CD4-positive, alpha-beta T cell (primary cell): ENCODE data around the gene PDSS2. TPM values are rescaled to one million over a fixed set of nuclear protein-coding genes. Genes with fewer than 3 reads are reported as not detected.
A peak's percentile ranks its signal among the peaks of the same experiment; 100 is the strongest.

Experiments used
- ATAC-seq: fragments of 200-7000 bp; cut with Tn5 transposase; one replicate; pipeline ENCODE4 v1.10.0; 2022; ENCODE audit warnings: mild to moderate bottlenecking; ENCODE audit not compliant: poor library complexity
- CTCF ChIA-PET: fragments of 350-600 bp; sonication (Branson Sonifier 250); formaldehyde crosslinking; loops from one replicate; lab custom pipeline; 2021; ENCODE audit warnings: antibody characterized with exemption, inconsistent platforms; lab: Charles Lee
- POLR2A ChIA-PET: fragments of 350-600 bp; sonication (Branson Sonifier 250); formaldehyde crosslinking; loops from one replicate; lab custom pipeline; 2021; ENCODE audit warnings: antibody characterized with exemption, inconsistent platforms; lab: Charles Lee
- DNase-seq, 14 experiments: peaks; one replicate each; pipeline ENCODE4 v3.0.0-alpha.2; 2013 to 2020; ENCODE audit warnings: mixed read lengths in 2 of 14
- H3K27ac ChIP-seq, 2 donors: one replicate each; pipeline versions ENCODE4 v1.5.1 to v1.7.0; 2013; ENCODE audit warnings: low read length in 2 of 2, low read depth in 1 of 2, mild to moderate bottlenecking in 1 of 2
- H3K27me3 ChIP-seq, 2 experiments: 1 replicate in 1 of 2; 2 replicates in 1 of 2; pipeline versions ENCODE4 v1.6.1 to v1.7.0; 2013; ENCODE audit warnings: low read length in 2 of 2, control low read depth in 1 of 2, mild to moderate bottlenecking in 1 of 2, moderate library complexity in 1 of 2; ENCODE audit not compliant: insufficient read depth in 2 of 2, control insufficient read depth in 1 of 2
- H3K36me3 ChIP-seq: one replicate; pipeline ENCODE4 v1.6.1; 2013; ENCODE audit warnings: low read length, control low read depth; ENCODE audit not compliant: insufficient read depth
- H3K4me1 ChIP-seq: one replicate; pipeline ENCODE4 v1.6.1; 2013; ENCODE audit warnings: low read length, control low read depth; ENCODE audit not compliant: insufficient read depth
- H3K4me3 ChIP-seq: one replicate; pipeline ENCODE4 v1.5.1; 2013; ENCODE audit warnings: mild to moderate bottlenecking, low read length, moderate library complexity
- H3K9me3 ChIP-seq, 2 experiments: 1 replicate in 1 of 2; 2 replicates in 1 of 2; pipeline versions ENCODE4 v1.6.1 to v1.7.0; 2013; ENCODE audit warnings: low read length in 2 of 2, mild to moderate bottlenecking in 2 of 2, control low read depth in 1 of 2, moderate library complexity in 1 of 2; ENCODE audit not compliant: control insufficient read depth in 1 of 2, insufficient read depth in 1 of 2
- H3K27ac Mint-ChIP-seq: one replicate; pipeline ENCODE4 v1.8.0; 2020; ENCODE audit warnings: mixed read lengths
- H3K27me3 Mint-ChIP-seq: one replicate; pipeline ENCODE4 v1.8.0; 2021; ENCODE audit warnings: mixed read lengths
- H3K36me3 Mint-ChIP-seq: one replicate; pipeline ENCODE4 v1.8.0; 2021; ENCODE audit warnings: low read depth, mixed read lengths
- H3K4me1 Mint-ChIP-seq: one replicate; pipeline ENCODE4 v1.8.0; 2021; ENCODE audit warnings: low read depth, mixed read lengths
- H3K4me3 Mint-ChIP-seq: one replicate; pipeline ENCODE4 v1.8.0; 2020; ENCODE audit warnings: mild to moderate bottlenecking, mixed read lengths
- H3K9me3 Mint-ChIP-seq: one replicate; pipeline ENCODE4 v1.8.0; 2020; ENCODE audit warnings: mixed read lengths
- intact Hi-C, 2 experiments: fragments of 100-400 bp; cut with DNase I in 1 of 2; cut with micrococcal nuclease in 1 of 2; formaldehyde crosslinking; loops; one replicate each; pipeline versions ENCODE4 v1.15.1 to v1.9.0; 2023 to 2025; cut with DNase I, micrococcal nuclease
- total RNA-seq, 174 experiments: library from RNA in 2 of 174; stranded (reverse) in 2 of 174; gene quantifications; one replicate each; pipeline ENCODE4 v1.2.3 and lab custom pipeline; 2021 to 2026
- TF ChIP-seq, protein P1 (sequence below): fragments of 200-600 bp; IDR thresholded peaks from one replicate; pipeline ENCODE4 v1.8.0; 2022; ENCODE audit warnings: antibody characterized with exemption, mild to moderate bottlenecking

The PDSS2 gene
- total RNA-seq, 2 experiments from 2014 or later, result 5.8 to 6.6 TPM

DNA sequence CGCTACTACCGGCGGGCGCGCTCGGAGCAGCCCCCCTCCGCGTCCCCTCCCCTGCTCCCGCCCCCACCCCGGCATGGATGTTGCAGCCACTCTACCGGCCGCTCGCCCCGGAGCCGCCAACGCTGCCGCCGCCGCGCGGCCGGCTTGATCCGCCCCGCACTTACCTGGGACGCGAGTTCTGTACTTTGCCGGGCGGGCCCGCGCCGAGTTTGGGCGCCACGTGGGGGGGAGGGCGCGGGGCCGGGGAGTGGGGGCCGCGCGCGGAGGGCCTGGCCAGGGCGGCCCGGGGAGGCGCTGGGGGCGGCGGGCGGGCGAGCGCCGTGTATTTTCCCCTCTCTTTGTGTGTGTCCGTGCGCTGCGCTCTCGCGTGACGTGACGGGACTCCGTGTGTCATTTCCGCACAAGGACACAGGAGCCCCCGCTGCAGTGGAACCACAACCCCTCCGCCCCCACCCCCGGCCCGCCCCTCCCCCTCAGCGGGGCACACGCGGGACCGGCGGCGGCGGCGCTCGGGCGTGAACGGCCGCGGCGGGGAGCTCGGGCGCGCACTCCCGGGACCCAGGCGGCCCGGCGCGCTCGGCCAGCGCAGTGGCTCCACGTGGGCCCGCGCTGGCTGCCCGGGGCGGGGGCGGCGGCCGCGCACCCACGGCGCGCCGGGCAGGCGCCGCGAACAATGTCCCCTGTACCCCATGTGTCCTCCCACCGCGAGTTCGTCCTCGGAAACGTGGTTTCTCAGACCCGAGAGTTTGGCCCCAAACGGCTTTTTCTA is 344.3 kb downstream of the PDSS2 start, which contains the start of gene BEND3:
TSS of gene BEND3 (minus strand) at position 590 of the 769 bp plus-strand sequence. CDS start 16,230 bp downstream, outside the sequence.
- Mint-ChIP-seq H3K4me1 (peaks cover 18% of the 10 kb centered on the region), H3K36me3 (no peaks in the 10 kb centered on the region), H3K9me3 (no peaks in the 10 kb centered on the region), H3K27me3 (no peaks in the 10 kb centered on the region), H3K4me3 (peak within 1 kb of the TSS; percentile 89), H3K27ac (no peak within 1 kb of the TSS)
- H3K4me1 ChIP-seq, result peaks cover 21% of the 10 kb centered on the region
- peak within 1 kb of the TSS; percentile 53 for H3K4me3 ChIP-seq
- DNase-seq (peak in 13 of 14 experiments; percentile 5 to 79 (median 36)), ATAC-seq (peak; percentile 25)
- no peaks in the 10 kb centered on the region for H3K36me3 ChIP-seq
- H3K27me3 ChIP-seq, result peaks cover 0 to 4% of the 10 kb centered on the region in 2 experiments
- ChIA-PET POLR2A (interaction anchor here (0.6 to 1.4 kb wide), 4 partner anchors 87 to 1146 kb away, joined by 3 to 5 read pairs (median 4); partner anchors contain the start of gene PDSS2), CTCF (interaction anchor here (1.1 to 1.3 kb wide), 2 partner anchors 87 to 88 kb away, joined by 3 read pairs; partner anchors contain the start of gene MTRES1)
- intact Hi-C loops, result loop anchor here (1.0 to 10.0 kb wide), 9 partner anchors 87 to 1980 kb away; partner anchors contain the start of genes MTRES1 (in 2 of the 2), CEP57L1 (in 1 of the 2), PDSS2 (in 1 of the 2) and SEC63 (in 1 of the 2)
- TF ChIP-seq, protein P1, sequence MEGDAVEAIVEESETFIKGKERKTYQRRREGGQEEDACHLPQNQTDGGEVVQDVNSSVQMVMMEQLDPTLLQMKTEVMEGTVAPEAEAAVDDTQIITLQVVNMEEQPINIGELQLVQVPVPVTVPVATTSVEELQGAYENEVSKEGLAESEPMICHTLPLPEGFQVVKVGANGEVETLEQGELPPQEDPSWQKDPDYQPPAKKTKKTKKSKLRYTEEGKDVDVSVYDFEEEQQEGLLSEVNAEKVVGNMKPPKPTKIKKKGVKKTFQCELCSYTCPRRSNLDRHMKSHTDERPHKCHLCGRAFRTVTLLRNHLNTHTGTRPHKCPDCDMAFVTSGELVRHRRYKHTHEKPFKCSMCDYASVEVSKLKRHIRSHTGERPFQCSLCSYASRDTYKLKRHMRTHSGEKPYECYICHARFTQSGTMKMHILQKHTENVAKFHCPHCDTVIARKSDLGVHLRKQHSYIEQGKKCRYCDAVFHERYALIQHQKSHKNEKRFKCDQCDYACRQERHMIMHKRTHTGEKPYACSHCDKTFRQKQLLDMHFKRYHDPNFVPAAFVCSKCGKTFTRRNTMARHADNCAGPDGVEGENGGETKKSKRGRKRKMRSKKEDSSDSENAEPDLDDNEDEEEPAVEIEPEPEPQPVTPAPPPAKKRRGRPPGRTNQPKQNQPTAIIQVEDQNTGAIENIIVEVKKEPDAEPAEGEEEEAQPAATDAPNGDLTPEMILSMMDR, result no peak
- H3K27ac ChIP-seq, result no peak within 1 kb of the TSS
- H3K9me3 ChIP-seq, result no peaks in the 10 kb centered on the region

DNA sequence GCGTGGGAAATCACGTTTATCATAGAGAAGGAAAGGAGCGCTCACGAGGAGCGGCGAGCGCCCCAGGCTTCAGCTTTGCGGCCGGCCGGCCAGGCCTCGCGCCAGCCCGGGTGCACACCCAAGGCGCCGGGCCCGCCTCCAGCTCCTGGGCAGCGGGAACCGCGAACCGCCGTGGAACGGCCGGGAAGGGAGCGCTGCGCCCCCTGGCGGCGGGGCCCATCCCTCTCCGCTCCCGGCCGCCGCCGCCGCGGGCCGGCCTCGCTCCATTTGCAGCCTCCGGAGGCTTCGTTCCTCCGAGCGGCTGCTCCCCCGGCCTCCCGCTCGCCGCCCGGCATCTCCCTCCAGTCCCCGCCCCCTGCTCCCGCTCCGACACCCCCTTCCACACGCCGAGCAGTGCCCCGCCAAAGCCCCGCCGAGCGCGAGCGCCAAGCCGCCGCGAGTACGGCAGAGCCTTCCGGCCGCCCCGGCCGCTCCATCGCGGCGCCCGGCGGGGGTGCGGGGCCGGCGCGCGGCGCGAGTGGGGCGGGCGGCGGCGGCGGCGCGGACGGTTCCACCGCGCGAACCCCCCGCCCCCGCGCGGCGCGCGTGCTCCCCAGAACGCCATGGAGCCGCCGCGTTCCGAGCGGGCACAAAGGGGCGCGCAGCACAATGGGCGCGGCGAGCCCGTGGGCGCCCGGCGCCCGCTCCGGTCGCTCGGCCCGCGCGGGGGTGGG is 345.0 kb downstream of the PDSS2 start:
- no peaks in the 10 kb centered on the region for H3K36me3 Mint-ChIP-seq
- H3K4me1 Mint-ChIP-seq, result peaks cover 18% of the 10 kb centered on the region
- H3K9me3 Mint-ChIP-seq, result no peaks in the 10 kb centered on the region
- ChIA-PET POLR2A (interaction anchor here (1.5 kb wide), 1 partner anchor 345 kb away, joined by 5 read pairs; the partner anchor contains the start of gene PDSS2), CTCF (interaction anchor here (0.6 to 1.5 kb wide), 6 partner anchors 14 to 1268 kb away, joined by 3 to 9 read pairs (median 4); partner anchors contain the start of gene MTRES1)
- H3K4me3 ChIP-seq, result peak overlapping the region; percentile 26
- peaks cover 0 to 4% of the 10 kb centered on the region in 2 experiments for H3K27me3 ChIP-seq
- H3K27me3 Mint-ChIP-seq, result no peaks in the 10 kb centered on the region
- peak; percentile 56 for ATAC-seq
- H3K9me3 ChIP-seq, result no peaks in the 10 kb centered on the region
- H3K4me1 ChIP-seq, result peaks cover 21% of the 10 kb centered on the region
- H3K4me3 Mint-ChIP-seq, result peak overlapping the region; percentile 91
- TF ChIP-seq, protein P1, result peak; percentile 69
- no peak overlapping the region for H3K27ac Mint-ChIP-seq
- intact Hi-C loops, result loop anchor here (1.0 to 10.0 kb wide), 9 partner anchors 86 to 1980 kb away; partner anchors contain the start of genes MTRES1 (in 2 of the 2), CEP57L1 (in 1 of the 2), PDSS2 (in 1 of the 2) and SEC63 (in 1 of the 2)
- DNase-seq, result peak; percentile 33 to 88 (median 60)
- H3K36me3 ChIP-seq, result no peaks in the 10 kb centered on the region
- no peak overlapping the region for H3K27ac ChIP-seq

DNA sequence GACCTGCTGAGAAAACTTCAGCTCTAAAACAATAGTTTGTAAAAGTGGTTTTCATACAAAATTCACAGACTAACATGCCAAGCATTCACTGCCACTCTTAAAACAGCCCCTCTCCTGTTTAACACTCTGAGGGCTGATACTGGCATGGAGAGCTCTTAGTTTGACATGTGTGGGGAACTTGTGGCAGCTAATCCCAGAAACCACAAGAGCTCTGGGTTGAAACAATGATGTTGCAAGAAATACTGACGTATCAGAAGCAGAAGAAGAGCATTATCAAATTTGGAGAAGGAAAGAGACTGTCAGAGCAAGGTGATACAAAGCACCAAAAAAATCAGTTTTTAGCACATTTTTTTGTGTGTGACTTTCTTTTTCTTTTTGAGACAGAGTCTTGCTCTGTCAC is 349.2 kb downstream of the PDSS2 start:
- no peak overlapping the region for H3K27ac Mint-ChIP-seq
- Histone ChIP-seq H3K27me3 (no peaks in the 10 kb centered on the region), H3K36me3 (no peaks in the 10 kb centered on the region), H3K4me1 (peaks cover 9% of the 10 kb centered on the region), H3K27ac (no peak overlapping the region), H3K4me3 (no peak overlapping the region), H3K9me3 (no peaks in the 10 kb centered on the region)
- no peaks in the 10 kb centered on the region for H3K36me3 Mint-ChIP-seq
- H3K9me3 Mint-ChIP-seq, result no peaks in the 10 kb centered on the region
- H3K27me3 Mint-ChIP-seq, result no peaks in the 10 kb centered on the region
- DNase-seq (peak in 2 of 14 experiments; percentile 5 to 17), ATAC-seq (no peak)
- ChIA-PET CTCF (no interaction called here), POLR2A (no interaction called here)
- peaks cover 8% of the 10 kb centered on the region for H3K4me1 Mint-ChIP-seq
- TF ChIP-seq, protein P1, result no peak
- peak overlapping the region; percentile 30 for H3K4me3 Mint-ChIP-seq
- intact Hi-C loops, result loop anchor here (5.0 to 10.0 kb wide), 7 partner anchors 85 to 1985 kb away; partner anchors contain the start of genes CEP57L1 (in 1 of the 2), MTRES1 (in 1 of the 2), PDSS2 (in 1 of the 2) and SEC63 (in 1 of the 2)
